GM23248 (cell line): ENCODE data around the gene ZNF391. TPM values are rescaled to one million over a fixed set of nuclear protein-coding genes. Genes with fewer than 3 reads are reported as not detected.

Experiments used
- DNase-seq: peaks from one replicate; pipeline ENCODE4 v3.0.0-alpha.2; 2015
- H2AFZ ChIP-seq: fragments of 200-600 bp; sonication (generic); 2 replicates; pipeline ENCODE4 v1.6.1; 2016; ENCODE audit warnings: antibody characterized with exemption
- H3F3A ChIP-seq: fragments of 200-600 bp; sonication (generic); 2 replicates; pipeline ENCODE4 v1.6.1; 2016; ENCODE audit warnings: mild to moderate bottlenecking, antibody characterized with exemption, mixed run types; ENCODE audit not compliant: insufficient read depth
- H3K27ac ChIP-seq: fragments of 200-600 bp; sonication (generic); 2 replicates; pipeline ENCODE4 v1.5.1; 2016; ENCODE audit warnings: mild to moderate bottlenecking
- H3K27me3 ChIP-seq: fragments of 200-600 bp; sonication (generic); replicated peaks from 2 replicates; pipeline ENCODE4 v1.6.1; 2016; ENCODE audit warnings: mild to moderate bottlenecking; ENCODE audit not compliant: insufficient read depth
- H3K36me3 ChIP-seq: fragments of 200-600 bp; sonication (generic); 2 replicates; pipeline ENCODE4 v1.6.1; 2016; ENCODE audit warnings: low read depth, mild to moderate bottlenecking
- H3K4me1 ChIP-seq: fragments of 200-600 bp; sonication (generic); 2 replicates; pipeline ENCODE4 v1.6.1; 2016; ENCODE audit warnings: mild to moderate bottlenecking; ENCODE audit not compliant: insufficient read depth
- H3K4me2 ChIP-seq: fragments of 200-600 bp; sonication (generic); one replicate; pipeline ENCODE4 v1.6.1; 2016; ENCODE audit warnings: mild to moderate bottlenecking; ENCODE audit not compliant: unreplicated experiment
- H3K4me3 ChIP-seq: fragments of 200-600 bp; sonication (generic); 2 replicates; pipeline ENCODE4 v1.5.1; 2016; ENCODE audit warnings: mild to moderate bottlenecking
- H3K79me2 ChIP-seq: fragments of 200-600 bp; sonication (generic); 2 replicates; pipeline ENCODE4 v1.6.1; 2016; ENCODE audit warnings: mild to moderate bottlenecking; ENCODE audit not compliant: insufficient read depth
- H3K9ac ChIP-seq: fragments of 200-600 bp; sonication (generic); 2 replicates; pipeline ENCODE4 v1.6.1; 2016; ENCODE audit warnings: mild to moderate bottlenecking
- H3K9me2 ChIP-seq: fragments of 200-600 bp; sonication (generic); 2 replicates; pipeline ENCODE4 v1.6.1; 2016; ENCODE audit warnings: mixed run types, mild to moderate bottlenecking, moderate library complexity; ENCODE audit not compliant: insufficient read depth
- H3K9me3 ChIP-seq: fragments of 200-600 bp; sonication (generic); one replicate; pipeline ENCODE4 v1.6.1; 2017; ENCODE audit warnings: low read depth
- H4K20me1 ChIP-seq: fragments of 200-600 bp; sonication (generic); 2 replicates; pipeline ENCODE4 v1.6.0; 2016; ENCODE audit not compliant: insufficient read depth
- EZH2 ChIP-seq: fragments of 200-600 bp; sonication (generic); IDR thresholded peaks from 2 replicates; pipeline ENCODE4 v1.6.1; 2018; ENCODE audit warnings: antibody characterized with exemption, mild to moderate bottlenecking; ENCODE audit not compliant: insufficient read depth, poor library complexity, severe bottlenecking
- EZH2phosphoT487 ChIP-seq: fragments of 200-600 bp; sonication (generic); IDR thresholded peaks from 2 replicates; pipeline ENCODE4 v1.6.1; 2018; ENCODE audit warnings: antibody characterized with exemption, moderate library complexity, mild to moderate bottlenecking, low read depth; ENCODE audit not compliant: insufficient read depth
- WGBS, 2 experiments: methylation state at CpG; one replicate each; pipeline ENCODE4 v1.1.6; 2015 to 2017; ENCODE audit warnings: low lambda C conversion rate in 2 of 2, low coverage in 1 of 2; ENCODE audit errors: missing lambda C conversion rate in 2 of 2; 5-methylcytosine and 5-hydroxymethylcytosine counted together
- in situ Hi-C: fragments of 300-500 bp; cut with MboI; formaldehyde crosslinking; loops from 2 replicates; pipeline ENCODE4 v1.15.0; 2020
- polyA plus RNA-seq: library from polyadenylated mRNA; unstranded; fragments of >200 nt; fragmentation: Nextera tagmentation; extraction: Ambion mirVana; gene quantifications from 2 replicates; pipeline ENCODE4 v1.2.1, GENCODE V29; 2016
- total RNA-seq: library from RNA; depleted of rRNA; stranded (reverse); fragments of >200 nt; shearing (Covaris generic); gene quantifications from 2 replicates; pipeline ENCODE4 v1.2.3, GENCODE V29; 2014

Gene ZNF391
- total and polyA plus RNA-seq, 2 experiments from 2014 or later = 1.4 to 2.3 TPM

DNA sequence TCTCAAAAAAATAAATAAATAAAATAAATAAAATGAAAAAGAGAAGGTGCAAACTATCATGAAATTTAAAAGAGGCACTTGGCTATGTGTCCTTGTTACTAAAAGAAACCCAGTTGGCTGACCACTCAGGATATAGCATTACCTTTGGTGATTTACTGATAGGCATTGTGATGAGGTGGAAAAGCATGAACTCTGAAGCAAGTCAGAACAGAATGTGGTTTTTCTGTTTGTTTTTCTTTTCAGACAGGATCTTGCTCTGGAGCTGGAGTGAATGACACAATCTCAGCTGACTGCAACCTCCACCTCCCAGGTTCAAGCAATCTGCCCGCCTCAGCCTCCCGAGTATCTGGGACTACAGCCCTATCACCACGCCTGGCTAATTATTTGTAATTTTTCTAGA is 52.4 kb downstream of the ZNF391 start:
- H3K27ac ChIP-seq = no peak overlapping the region
- DNase-seq = no peak
- 80 to 88% methylated on average over 3 of the region's 3 CpGs for WGBS, 2 experiments
- no peaks in the 10 kb centered on the region for H3K9me3 ChIP-seq
- no peaks in the 10 kb centered on the region for H3K9me2 ChIP-seq
- H3K9ac ChIP-seq = no peak overlapping the region
- no peaks in the 10 kb centered on the region for H4K20me1 ChIP-seq
- H2AFZ ChIP-seq = no peak overlapping the region
- H3K79me2 ChIP-seq = no peaks in the 10 kb centered on the region
- H3K4me2 ChIP-seq = no peak overlapping the region
- H3K4me3 ChIP-seq = no peak overlapping the region
- TF ChIP-seq EZH2 (no peak), EZH2phosphoT487 (no peak)
- H3K4me1 ChIP-seq = no peaks in the 10 kb centered on the region
- H3K36me3 ChIP-seq = no peaks in the 10 kb centered on the region
- in situ Hi-C loops = no loop called here
- H3F3A ChIP-seq = no peaks in the 10 kb centered on the region
- no peaks in the 10 kb centered on the region for H3K27me3 ChIP-seq

DNA sequence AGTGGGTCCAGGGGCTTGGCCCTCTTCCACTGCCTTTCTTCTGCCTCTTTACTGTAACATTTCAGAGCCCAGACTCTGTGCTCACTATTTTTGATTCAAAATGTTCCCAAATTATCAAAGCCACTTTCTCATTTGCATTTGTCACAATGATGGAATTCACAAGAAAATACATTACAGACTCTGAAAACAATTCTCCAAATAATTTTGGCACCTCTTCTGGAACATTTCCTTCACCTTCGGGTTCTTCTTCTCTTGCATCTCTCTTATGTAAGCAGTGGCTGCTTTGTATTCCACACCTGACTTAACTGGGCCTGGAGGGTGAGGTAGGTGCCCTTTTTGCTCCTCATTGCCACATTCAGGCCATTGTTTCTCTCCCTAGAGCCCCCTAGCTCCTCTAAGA is 54.4 kb downstream of the ZNF391 start:
- DNase-seq = no peak
- Histone ChIP-seq H3K4me2 (no peak overlapping the region), H3K4me3 (no peak overlapping the region), H3F3A (no peaks in the 10 kb centered on the region), H3K27me3 (no peaks in the 10 kb centered on the region), H3K36me3 (no peaks in the 10 kb centered on the region), H3K79me2 (no peaks in the 10 kb centered on the region), H4K20me1 (no peaks in the 10 kb centered on the region), H2AFZ (no peak overlapping the region), H3K27ac (no peak overlapping the region), H3K9me3 (peaks cover 3% of the 10 kb centered on the region), H3K4me1 (no peaks in the 10 kb centered on the region), H3K9ac (no peak overlapping the region), H3K9me2 (no peaks in the 10 kb centered on the region)
- in situ Hi-C loops = no loop called here
- WGBS, 2 experiments = 15 to 36% methylated on average over 1 of the region's 1 CpG
- TF ChIP-seq EZH2phosphoT487 (no peak), EZH2 (no peak)

DNA sequence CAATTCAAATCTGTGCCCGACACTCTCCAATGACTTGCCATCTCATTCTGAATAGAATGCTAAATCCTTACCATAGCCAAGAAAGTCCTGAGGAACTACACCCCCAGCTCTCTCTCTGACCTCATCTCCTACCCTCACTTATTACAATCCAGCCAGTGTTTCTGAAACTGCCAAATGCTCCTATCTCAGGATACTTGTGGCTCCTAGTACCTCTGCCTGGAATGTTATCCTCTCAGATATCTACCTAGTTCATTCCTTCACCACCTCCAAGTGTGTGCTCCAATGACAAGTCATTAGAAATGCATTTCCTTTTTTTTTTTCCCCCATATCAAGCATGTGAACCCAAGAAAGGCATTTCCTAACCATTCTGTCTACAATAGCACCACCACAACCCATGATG is 59.9 kb downstream of the ZNF391 start:
- peaks cover 9% of the 10 kb centered on the region for H3F3A ChIP-seq

GRCh38 chr6:27451660-27452390 is 63.3 kb downstream of the ZNF391 start:
- H3K4me2 ChIP-seq = no peak overlapping the region
- WGBS, 2 experiments = 89 to 95% methylated on average over 9 of the region's 9 CpGs
- peaks cover 9% of the 10 kb centered on the region for H3F3A ChIP-seq
- H4K20me1 ChIP-seq = no peaks in the 10 kb centered on the region
- no peak overlapping the region for H2AFZ ChIP-seq
- no peaks in the 10 kb centered on the region for H3K79me2 ChIP-seq
- peaks cover 74% of the 10 kb centered on the region for H3K36me3 ChIP-seq
- TF ChIP-seq EZH2phosphoT487 = no peak
- no peak for TF ChIP-seq EZH2
- peaks cover 10% of the 10 kb centered on the region for H3K9me3 ChIP-seq
- no peaks in the 10 kb centered on the region for H3K4me1 ChIP-seq
- DNase-seq = no peak
- H3K9ac ChIP-seq = no peak overlapping the region
- H3K9me2 ChIP-seq = no peaks in the 10 kb centered on the region
- in situ Hi-C loops = no loop called here
- H3K27me3 ChIP-seq = no peaks in the 10 kb centered on the region
- no peak overlapping the region for H3K27ac ChIP-seq
- H3K4me3 ChIP-seq = no peak overlapping the region

More for the DNA sequence above, 59.9 kb downstream of the ZNF391 start:
- Histone ChIP-seq H3K4me2 (no peak overlapping the region), H4K20me1 (no peaks in the 10 kb centered on the region), H2AFZ (no peak overlapping the region), H3K4me1 (no peaks in the 10 kb centered on the region), H3K79me2 (no peaks in the 10 kb centered on the region), H3K36me3 (peaks cover 41% of the 10 kb centered on the region), H3K27ac (no peak overlapping the region), H3K27me3 (no peaks in the 10 kb centered on the region), H3K9me2 (no peaks in the 10 kb centered on the region), H3K4me3 (no peak overlapping the region), H3K9me3 (peaks cover 10% of the 10 kb centered on the region), H3K9ac (no peak overlapping the region)
- no peak for DNase-seq
- TF ChIP-seq EZH2phosphoT487 = no peak
- TF ChIP-seq EZH2 = no peak
- in situ Hi-C loops = no loop called here
- whole genome bisulfite sequencing, 2 experiments = 97 to 100% methylated on average over 1 of the region's 1 CpG
